GM19467 (cell line): ENCODE data around the gene MRM1.
A peak's percentile ranks its signal among the peaks of the same experiment; 100 is the strongest.

Experiments
- ATAC-seq: cut with Tn5 transposase; IDR thresholded peaks from one replicate; pipeline ENCODE4 v1.9.1; 2021; ENCODE audit warnings: mild to moderate bottlenecking, moderate library complexity; ENCODE audit not compliant: unreplicated experiment

MRM1 gene

GRCh38 chr17:36601303-36602029, at the start of gene MRM1:
MRM1 (plus strand) TSS chr17:36601583; CDS start chr17:36601811, 228 bp downstream.
- ATAC-seq, result peak; percentile 76

- ATAC-seq, result no peak
Observed at GRCh38 chr17:36553459-36553858, 47.9 kb upstream of the MRM1 start.

- ATAC-seq, result no peak
Observed at GRCh38 chr17:36566081-36566480, 35.3 kb upstream of the MRM1 start.

GRCh38 chr17:36575028-36575427, 26.4 kb upstream of the MRM1 start:
- no peak for ATAC-seq

- no peak for ATAC-seq
Observed at GRCh38 chr17:36576793-36577192, 24.6 kb upstream of the MRM1 start.

GRCh38 chr17:36578671-36579070, 22.7 kb upstream of the MRM1 start:
- no peak for ATAC-seq

GRCh38 chr17:36583787-36584186, 17.6 kb upstream of the MRM1 start:
- no peak for ATAC-seq

GRCh38 chr17:36586138-36586537, 15.2 kb upstream of the MRM1 start:
- no peak for ATAC-seq

- no peak for ATAC-seq
Observed at GRCh38 chr17:36590082-36590481, 11.3 kb upstream of the MRM1 start.

- peak; percentile 82 for ATAC-seq
Observed at GRCh38 chr17:36591434-36592315, 9.7 kb upstream of the MRM1 start, which contains the start of gene DHRS11. DHRS11 (plus strand) TSS chr17:36591879; CDS start chr17:36592010, 131 bp downstream.

GRCh38 chr17:36592316-36592715, 9.1 kb upstream of the MRM1 start:
- no peak for ATAC-seq

- no peak for ATAC-seq
Observed at GRCh38 chr17:36592716-36593321, 8.6 kb upstream of the MRM1 start.

- ATAC-seq, result no peak
Observed at GRCh38 chr17:36593656-36594316, 7.6 kb upstream of the MRM1 start.

GRCh38 chr17:36594626-36595401, 6.6 kb upstream of the MRM1 start:
- ATAC-seq, result no peak

GRCh38 chr17:36597226-36597625, 4.2 kb upstream of the MRM1 start:
- ATAC-seq, result no peak

GRCh38 chr17:36597866-36598777, 3.3 kb upstream of the MRM1 start:
- ATAC-seq, result no peak

- ATAC-seq, result no peak
Observed at GRCh38 chr17:36598951-36599401, 2.4 kb upstream of the MRM1 start.

GRCh38 chr17:36599546-36600250, 1.7 kb upstream of the MRM1 start:
- ATAC-seq, result no peak
